GM19351 (cell line): ENCODE measurements around the gene SLC26A1.

Source experiments
- ATAC-seq: cut with Tn5 transposase; IDR thresholded peaks from one replicate; pipeline ENCODE4 v1.9.1; 2021; ENCODE audit warnings: mild to moderate bottlenecking, moderate library complexity; ENCODE audit not compliant: unreplicated experiment

Gene SLC26A1

DNA sequence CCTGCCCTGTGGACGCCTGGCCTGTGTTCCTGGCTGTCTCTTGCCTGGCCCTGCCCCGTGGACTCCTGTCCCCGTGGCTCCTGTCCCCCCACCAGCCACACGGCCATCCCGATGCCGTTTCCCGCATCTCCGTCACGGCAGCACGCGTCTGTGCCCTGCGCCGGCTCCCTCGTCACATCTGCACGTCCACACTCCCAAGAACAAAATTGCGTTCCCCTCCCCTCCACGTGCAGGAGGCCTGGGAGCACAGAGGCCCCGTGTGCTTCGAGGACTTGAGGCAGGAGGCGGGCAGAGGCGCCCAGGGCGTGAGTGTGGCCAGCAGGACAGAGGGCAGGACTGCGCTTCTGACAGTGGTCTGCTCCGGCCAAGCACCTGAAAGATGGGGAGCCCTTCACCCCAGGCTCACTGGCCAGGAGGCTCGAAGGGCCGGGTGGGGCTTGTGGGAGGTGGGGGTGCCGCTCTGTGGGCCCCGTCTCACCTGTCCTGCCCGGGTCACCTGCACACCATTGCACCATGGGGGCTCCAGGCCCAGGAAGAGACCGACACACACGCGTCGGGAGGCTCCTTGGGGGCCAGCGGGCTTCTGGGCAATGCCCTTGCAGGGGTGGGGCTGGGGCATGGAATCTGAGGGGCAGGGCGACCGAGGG is 35.5 kb upstream of the SLC26A1 start:
- no peak for ATAC-seq

DNA sequence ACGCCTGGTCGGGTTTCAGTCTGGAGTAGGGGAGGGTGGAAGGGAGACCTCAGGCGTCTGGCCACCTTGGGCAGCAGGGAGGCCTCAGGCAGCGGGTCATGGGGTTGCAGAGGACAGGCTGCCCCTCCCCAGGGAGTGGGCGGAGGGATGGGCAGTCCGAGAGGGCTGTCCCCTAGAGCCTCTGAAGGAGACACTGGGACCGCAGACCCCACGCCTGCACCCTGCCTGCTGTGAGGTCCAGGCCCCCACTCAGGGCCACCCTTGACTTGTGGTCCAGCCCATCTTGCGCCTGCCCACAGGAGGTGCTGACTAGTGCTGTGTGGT is 34.7 kb upstream of the SLC26A1 start:
- ATAC-seq, result no peak

DNA sequence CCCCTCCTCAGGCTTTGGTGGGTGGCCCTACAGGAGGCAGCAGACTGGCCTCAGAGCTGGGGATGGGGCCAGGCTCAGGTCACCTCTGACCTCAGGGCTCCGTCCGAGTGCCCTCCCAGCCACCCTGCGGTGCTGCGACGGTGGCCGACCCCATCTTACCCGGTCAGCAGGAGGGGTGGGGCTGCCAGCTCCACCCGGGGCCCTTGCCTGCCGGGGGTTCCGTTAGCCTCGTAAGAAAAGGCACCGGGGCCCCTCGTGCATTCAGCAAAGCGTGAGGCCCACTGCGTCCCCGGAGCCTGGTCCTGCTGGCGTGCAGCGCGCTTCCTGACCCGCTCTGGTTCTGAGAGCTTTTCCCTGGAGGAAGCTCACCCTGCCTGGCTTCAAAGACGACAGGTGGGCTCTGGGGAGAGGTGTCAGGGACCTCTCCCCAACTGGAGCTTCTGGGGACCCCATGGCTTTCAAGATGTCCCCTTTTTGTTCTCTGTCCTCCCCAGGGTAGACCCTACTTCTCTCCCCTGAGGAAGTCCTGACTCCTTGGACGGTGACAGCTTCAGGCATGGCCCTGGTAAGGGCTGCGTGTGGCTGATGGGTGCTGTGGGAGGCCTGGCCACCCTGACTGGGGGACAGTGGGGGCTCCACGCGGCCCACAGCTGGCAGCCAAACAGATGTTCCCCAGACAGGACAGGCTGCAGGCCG is 34.2 kb upstream of the SLC26A1 start:
- ATAC-seq, result no peak

DNA sequence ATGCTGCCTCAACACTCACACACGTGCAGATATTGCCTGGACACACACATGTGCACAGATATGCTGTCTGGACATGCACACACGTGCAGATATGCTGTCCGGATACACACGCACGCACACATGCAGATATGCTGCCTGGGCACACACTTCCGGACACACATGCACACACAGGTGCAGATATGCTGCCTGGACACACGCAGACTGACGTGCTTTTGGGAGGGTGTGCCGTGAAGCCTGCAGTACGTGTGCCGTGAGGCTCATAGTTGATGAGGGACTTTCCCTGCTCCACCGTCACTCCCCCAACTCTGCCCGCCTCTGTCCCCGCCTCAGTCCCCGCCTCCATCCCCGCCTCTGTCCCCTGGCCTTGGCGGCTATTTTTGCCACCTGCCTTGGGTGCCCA is 32.9 kb upstream of the SLC26A1 start:
- peak; percentile 77 for ATAC-seq

DNA sequence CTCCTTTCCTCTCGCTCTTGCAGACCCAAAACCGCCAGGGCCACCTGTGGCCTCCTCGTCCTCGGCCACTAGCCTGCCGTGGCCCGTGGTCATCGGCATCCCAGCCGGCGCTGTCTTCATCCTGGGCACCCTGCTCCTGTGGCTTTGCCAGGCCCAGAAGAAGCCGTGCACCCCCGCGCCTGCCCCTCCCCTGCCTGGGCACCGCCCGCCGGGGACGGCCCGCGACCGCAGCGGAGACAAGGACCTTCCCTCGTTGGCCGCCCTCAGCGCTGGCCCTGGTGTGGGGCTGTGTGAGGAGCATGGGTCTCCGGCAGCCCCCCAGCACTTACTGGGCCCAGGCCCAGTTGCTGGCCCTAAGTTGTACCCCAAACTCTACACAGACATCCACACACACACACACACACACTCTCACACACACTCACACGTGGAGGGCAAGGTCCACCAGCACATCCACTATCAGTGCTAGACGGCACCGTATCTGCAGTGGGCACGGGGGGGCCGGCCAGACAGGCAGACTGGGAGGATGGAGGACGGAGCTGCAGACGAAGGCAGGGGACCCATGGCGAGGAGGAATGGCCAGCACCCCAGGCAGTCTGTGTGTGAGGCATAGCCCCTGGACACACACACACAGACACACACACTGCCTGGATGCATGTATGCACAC is 31.8 kb upstream of the SLC26A1 start:
- ATAC-seq, result no peak

DNA sequence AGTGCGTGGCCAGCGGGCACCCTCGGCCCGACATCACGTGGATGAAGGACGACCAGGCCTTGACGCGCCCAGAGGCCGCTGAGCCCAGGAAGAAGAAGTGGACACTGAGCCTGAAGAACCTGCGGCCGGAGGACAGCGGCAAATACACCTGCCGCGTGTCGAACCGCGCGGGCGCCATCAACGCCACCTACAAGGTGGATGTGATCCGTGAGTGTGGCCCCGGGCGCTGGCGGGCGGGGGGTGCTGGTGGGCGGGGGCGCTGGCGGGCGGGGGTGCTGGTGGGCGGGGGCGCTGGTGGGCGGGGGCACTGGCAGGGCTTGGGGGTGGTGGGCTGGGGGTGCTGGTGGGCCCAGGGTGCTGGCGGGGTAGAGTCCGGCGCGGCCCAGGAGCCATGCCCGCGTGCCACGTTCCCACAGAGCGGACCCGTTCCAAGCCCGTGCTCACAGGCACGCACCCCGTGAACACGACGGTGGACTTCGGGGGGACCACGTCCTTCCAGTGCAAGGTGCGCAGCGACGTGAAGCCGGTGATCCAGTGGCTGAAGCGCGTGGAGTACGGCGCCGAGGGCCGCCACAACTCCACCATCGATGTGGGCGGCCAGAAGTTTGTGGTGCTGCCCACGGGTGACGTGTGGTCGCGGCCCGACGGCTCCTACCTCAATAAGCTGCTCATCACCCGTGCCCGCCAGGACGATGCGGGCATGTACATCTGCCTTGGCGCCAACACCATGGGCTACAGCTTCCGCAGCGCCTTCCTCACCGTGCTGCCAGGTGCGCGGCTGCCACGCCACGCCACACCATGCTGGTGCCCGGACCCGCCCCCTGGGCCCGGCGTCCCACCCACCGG is 30.9 kb upstream of the SLC26A1 start:
- ATAC-seq, result no peak

DNA sequence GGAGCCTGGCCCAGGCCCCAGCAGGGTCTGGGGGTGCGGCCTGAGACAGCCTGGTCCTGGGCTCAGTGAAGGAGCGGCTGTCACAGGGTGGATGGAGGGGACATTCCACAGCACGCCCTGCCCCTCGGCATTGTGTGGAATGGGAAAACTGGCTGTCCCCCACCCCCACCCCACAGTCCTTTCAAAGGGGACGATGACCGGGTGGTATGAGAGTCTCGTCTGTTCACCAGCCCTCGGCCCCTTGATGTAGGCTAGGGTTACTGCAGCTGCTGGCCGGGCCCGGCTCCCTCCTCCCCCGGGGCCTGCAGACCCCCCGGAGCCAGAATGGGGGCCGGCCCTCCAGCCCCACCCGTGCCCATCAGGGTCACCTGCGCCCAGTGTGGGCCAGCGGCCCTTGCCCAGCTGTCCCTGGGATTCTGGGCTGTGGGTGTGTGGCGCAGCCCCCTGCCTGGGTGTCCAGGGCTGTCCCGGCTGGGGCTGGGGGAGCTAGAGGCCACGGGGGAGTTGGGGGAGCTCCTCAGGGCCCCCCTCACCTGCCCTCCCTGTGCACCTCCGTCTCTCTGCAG is 30.0 kb upstream of the SLC26A1 start:
- no peak for ATAC-seq

DNA sequence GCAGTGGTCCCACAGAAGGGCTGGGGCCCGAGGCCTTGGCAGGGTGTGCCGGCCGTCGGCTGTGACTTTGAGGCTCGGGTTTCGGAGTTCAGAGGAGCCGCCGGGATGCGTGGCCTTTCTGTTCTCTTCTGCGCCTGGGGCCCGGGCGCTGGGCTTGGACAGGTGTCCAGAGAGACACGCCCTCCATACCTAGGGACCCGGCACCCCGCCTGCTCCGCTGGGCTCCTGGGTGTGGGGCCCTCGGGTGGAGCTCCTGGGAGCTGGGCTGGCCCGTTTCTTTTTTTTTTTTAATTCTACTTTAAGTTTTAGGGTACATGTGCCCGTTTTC is 29.5 kb upstream of the SLC26A1 start:
- ATAC-seq, result no peak

DNA sequence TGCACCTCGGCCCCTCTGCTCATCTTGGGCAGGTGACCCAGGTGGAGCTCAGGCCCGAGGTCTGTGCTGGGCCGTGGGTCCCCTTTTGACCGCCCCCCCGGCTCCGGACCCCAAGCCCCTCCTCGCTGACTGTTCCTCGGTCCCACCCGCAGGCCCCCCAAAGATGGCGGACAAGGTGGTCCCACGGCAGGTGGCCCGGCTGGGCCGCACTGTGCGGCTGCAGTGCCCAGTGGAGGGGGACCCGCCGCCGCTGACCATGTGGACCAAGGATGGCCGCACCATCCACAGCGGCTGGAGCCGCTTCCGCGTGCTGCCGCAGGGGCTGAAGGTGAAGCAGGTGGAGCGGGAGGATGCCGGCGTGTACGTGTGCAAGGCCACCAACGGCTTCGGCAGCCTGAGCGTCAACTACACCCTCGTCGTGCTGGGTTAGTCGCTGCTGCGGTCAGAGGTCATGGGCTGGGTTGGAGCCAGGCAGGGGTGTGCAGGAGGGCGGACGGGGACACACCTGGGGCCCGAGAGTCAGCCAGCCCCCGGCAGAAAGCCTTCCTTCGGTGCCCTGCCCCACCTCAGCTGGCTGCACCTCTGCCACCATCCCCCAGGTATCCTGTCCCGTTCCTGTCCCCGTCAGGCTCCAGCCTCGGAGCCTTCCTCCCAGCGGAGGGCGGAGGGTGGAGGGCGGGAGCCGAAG is 29.0 kb upstream of the SLC26A1 start:
- ATAC-seq, result no peak

DNA sequence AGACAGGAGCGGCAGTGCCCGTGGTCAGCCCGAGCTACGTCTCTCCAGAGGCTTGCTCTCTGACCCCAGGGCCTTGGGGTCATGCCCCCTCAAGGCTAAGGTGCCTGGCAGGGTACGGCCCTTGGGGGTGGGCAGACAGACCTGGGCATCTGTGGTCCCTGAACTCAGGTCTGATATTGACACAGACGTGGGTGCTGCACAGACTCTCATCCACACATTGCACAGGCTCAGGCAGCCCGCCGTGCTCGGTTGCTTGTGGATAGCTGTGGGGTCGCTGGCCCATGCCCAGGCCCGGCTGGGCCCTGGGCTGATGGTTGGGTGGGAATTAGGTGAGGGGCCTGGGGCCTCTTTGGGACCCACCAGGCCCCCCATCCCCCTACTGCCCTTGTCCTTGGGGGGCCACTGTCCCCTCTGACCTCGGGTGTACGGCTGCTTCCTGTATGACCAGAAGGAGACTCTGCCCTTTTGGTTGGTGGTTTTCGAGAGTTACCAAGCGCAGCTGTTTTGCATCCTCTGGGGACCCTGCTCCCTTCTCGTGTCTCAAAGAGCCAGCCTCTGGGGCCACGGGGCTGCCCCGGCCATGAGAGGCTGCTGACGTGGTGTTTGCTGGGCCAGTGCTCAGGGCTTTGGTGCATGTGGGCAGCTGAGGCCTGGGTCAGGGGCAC is 28.3 kb upstream of the SLC26A1 start:
- ATAC-seq, result peak; percentile 71

DNA sequence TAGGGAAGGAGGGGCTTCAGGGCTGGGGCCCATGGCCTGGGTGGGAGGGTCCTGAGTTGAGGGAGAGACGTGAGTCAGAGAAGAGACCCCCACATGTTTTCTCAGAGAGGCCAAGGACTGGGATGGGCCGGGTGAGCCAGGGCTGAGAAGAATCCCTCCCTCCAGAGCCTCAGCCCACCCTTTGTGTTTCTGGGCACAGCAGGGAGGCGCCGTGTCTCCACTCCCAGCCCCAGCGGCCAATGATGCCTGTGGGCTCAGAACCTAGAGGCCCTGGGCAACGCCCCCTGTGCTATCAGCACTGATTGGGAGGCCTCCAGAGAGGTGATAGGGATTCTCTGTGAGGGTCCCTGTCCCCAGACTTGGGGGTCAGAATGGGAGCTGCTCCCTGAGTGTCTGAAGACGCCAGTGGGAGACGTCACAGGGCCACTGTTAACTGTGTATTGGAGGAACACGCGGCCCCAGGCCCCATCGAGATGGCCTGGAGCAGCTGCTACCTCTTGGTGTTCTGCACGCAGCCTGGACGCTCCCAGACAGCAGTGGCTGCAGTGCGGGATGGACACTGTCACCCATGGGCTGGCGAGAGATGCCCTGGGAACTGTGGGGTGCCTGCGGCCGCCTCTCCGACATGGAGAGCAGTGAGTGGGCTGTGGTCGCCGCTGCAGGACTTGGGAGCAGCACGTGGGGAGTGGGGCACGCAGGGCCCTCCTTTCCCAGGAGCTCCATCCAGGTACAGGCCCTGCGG is 26.7 kb upstream of the SLC26A1 start:
- no peak for ATAC-seq

DNA sequence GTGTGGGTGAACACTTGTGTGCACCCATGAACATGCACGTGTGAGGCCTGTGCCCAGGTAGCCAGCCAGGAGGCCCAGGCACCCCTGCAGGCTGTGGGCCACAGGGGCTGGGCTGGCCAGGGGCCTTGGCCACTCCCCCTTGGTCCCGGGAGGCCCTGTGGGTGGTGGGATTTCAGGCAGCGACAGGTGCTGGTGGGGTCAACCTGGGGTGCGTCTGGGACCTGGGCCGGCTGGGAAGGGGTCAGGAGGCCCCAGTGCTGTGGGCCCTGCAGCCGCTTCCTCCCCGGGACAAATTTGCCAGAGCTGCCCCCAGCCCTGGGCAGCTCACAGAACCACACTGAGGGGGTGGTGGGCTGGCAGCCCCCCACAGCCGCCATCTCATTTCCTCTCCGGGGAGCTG is 26.1 kb upstream of the SLC26A1 start:
- ATAC-seq, result no peak

DNA sequence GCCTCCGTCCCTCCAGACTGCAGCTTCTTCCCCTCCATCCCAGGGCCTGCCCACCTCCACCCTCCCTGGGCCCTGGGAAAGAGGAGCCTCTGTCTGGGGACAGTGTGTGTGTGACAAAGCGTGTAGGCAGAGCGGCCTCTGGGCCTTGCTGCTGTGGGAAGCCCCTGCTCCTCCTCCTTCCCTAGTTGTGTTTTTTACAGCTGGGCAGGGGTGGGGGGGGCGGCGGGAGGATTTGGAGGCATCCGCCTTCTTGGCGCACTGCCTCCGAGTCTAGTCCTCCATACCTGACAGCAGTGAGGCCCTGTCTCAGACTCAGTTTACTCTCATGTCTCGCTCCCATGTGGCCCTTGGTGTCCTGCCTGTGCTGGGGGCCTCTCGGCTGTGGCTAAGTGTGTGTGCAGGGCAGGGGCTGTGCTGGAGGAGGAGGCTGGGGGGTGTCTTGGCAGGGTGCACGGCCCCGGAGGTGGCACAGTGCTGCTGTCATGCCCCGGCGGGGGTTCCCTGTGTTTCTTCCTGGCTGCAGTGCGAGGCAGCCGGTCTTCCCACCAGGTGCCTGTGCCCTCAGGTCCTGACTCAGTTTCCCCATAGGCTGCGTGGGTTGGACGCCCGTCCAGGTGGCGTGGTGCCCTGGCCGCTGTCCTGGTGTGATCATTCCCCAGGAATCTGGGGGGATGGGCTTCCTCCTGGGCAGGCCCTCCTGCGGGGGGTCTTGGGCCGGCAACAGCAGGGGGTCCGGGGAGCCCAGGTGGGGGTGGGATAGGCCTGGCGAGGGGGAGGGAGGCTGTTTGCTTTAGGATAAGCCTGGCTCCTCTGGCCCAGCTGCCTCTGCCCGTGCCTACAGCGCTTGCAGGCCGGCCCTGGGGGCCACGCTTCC is 25.2 kb upstream of the SLC26A1 start:
- no peak for ATAC-seq

DNA sequence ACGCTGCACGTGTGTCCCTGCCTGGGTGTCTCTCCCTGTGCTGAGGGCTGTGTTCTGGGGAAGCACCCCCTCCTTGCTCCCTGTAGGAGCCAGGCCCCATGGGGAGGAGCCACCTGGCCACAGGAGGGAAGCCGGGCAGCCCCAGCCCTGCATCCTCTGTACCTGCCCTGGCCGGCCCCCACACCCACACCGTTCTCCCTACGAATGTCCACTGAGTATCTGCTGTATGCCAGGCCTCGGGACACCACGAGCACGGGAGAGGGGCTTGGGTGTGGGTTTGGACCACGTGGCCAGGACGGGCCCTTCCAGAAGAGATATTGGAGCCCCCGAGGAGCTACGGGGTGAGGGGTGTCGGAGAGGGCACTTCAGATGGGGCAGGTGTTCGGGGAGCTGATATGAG is 24.5 kb upstream of the SLC26A1 start:
- ATAC-seq, result no peak

DNA sequence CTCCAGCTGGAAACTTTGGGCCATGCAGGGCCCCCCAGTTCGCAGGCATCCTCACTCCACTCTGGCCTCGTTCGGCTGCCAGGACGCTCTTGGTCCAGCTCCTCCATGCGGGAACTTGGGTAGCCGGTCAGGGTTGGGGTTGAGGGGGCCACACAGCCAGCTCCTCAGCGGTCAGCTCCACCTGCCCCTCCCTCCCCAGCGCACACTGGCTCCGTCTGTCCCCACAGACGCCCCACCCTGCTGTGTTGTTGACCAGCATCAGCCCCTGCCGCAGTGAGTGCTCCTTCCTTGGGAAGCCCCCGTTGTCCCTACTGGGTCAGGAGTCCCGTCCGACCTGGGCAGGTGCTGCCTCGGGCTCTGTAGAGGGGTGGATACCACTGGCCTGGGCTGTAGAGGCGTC is 24.0 kb upstream of the SLC26A1 start:
- ATAC-seq, result no peak

DNA sequence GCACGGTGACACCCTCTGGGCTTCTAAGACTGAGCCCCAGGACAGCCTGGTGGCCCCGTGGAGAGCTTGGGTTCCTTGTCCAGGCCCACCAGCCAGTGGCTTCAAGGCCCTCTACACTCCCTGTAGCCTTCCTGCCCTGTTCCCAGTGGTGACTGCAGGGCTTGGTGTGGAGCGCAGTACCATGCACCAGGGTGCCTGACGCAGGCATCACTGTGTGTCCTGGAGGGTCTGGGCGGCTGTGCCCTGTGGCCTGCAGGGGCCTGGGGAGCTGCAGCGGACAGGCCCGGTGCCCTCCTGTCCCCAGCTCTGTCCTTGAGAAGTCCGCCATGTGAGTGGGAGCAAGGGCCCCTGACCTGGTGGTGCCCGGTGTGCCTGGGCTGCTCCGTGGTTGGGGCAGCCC is 22.5 kb upstream of the SLC26A1 start:
- no peak for ATAC-seq

DNA sequence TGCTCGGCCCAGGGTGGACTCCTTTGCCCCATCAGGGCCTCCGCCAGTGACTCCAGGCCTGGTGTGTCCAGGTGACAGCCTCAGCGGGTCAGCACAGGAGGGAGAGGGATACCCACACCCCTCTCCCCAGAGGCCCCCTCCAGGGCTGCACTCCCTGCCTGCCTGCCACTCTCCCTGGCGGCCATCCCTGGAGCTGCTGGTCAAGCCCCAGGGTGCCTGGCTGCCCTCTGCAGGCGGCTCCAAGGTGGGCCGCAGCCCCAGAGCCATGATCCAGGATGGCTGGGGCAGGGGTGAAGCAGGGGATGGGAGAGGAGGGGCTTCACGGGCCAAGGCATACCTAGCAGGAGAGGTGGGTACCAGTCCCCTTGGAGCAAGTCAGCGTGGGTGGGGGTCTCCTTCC is 22.0 kb upstream of the SLC26A1 start:
- ATAC-seq, result no peak

DNA sequence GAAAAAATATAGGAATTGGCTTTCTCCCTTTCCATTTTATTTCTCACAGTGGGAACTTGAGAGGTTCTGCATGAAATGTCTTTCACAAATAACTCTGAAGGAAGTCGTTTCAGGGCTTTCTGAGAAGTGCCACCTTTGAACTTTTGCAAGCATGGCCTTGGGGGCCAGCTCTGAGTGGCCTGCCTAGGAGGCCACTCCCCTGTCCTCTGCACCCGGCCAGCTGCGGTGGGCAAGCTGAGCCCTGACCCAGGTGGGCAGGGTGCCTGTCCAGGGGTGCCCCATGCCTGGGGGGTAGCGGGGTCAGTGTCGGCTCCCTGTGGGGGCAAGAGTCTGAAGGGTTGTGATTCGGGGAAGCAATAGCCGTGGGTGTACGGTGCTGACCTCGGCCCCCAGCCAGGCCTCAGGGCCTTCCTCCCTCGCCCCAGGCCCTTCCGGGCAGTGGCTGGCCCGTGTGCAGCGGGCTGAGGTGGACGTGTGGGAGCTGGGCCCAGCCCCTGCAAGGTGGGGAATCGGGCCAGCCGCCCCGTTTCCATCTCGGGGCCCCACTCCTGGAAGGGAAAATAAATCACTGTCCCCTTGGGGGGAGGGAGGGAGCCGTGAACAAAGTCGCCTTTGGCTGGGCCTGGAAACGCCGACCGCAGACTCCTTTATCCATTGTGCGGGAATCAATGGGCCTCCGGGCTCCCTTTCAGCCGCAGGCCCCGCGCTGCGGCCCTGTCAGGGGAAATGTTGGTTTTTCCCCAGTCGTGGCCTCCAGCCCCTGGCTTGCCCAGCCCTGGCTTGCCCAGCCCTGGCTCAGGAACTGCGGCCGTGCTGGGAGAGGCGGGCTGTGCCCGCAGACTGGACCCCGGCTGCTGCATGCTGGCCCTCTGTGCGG is 21.3 kb upstream of the SLC26A1 start:
- no peak for ATAC-seq
